ENCODE data around the gene ARPP21.

Gene ARPP21

GRCh38 chr3:35721628-35722027 is 82.3 kb downstream of the ARPP21 start:
- H3K4me3 Mint-ChIP-seq, result no peak overlapping the region
- peaks cover 4% of the 10 kb centered on the region for H3K27me3 Mint-ChIP-seq (ENCODE audit: low read depth, poor library complexity)
- no peak for TF ChIP-seq CTCF (IDR thresholded peaks at IDR 0.05)
- H3K4me1 Mint-ChIP-seq, result peaks cover 14% of the 10 kb centered on the region
- no peak for DNase-seq
- no peaks in the 10 kb centered on the region for H3K36me3 Mint-ChIP-seq (ENCODE audit: low read depth)
- H3K9me3 Mint-ChIP-seq, result no peaks in the 10 kb centered on the region
- no peak overlapping the region for H3K27ac Mint-ChIP-seq

- DNase-seq, result no peak
- Mint-ChIP-seq H3K27ac (no peak overlapping the region), H3K36me3 (ENCODE audit: low read depth) (no peaks in the 10 kb centered on the region), H3K27me3 (ENCODE audit: low read depth, poor library complexity) (no peaks in the 10 kb centered on the region), H3K4me1 (peaks cover 14% of the 10 kb centered on the region), H3K4me3 (no peak overlapping the region), H3K9me3 (no peaks in the 10 kb centered on the region)
- no peak for TF ChIP-seq CTCF (IDR thresholded peaks at IDR 0.05)
These were observed 83.6 kb downstream of the ARPP21 start for GRCh38 chr3:35722902-35723301.

- H3K27ac Mint-ChIP-seq, result no peak overlapping the region
These were observed 84.3 kb downstream of the ARPP21 start for GRCh38 chr3:35723480-35724097.

DNA sequence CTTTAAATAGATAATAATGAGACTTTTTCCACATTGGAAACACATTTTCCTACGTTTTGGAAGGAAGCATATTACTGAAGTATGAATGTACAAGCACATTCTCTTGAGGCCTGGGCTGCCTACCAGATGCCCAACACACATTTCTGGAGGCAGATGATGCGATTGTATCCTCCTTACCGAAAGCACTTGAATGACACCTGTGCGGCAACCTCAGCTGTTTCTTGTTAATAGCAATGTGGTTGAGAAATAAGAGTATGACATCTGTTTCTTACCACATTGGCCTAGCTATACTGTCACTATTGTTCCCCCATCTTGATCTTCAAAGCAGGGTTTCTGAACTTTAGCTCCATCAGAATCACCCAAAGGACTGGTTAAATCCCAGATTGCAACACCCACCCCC is 84.8 kb downstream of the ARPP21 start:
- no peaks in the 10 kb centered on the region for H3K36me3 Mint-ChIP-seq (ENCODE audit: low read depth)
- no peak overlapping the region for H3K27ac Mint-ChIP-seq
- no peak for TF ChIP-seq CTCF (IDR thresholded peaks at IDR 0.05)
- no peaks in the 10 kb centered on the region for H3K9me3 Mint-ChIP-seq
- no peaks in the 10 kb centered on the region for H3K27me3 Mint-ChIP-seq (ENCODE audit: low read depth, poor library complexity)
- DNase-seq, result no peak
- no peak overlapping the region for H3K4me3 Mint-ChIP-seq
- H3K4me1 Mint-ChIP-seq, result peaks cover 14% of the 10 kb centered on the region

More at GRCh38 chr3:35723480-35724097, 84.3 kb downstream of the ARPP21 start:
- Mint-ChIP-seq H3K9me3 (no peaks in the 10 kb centered on the region), H3K36me3 (ENCODE audit: low read depth) (no peaks in the 10 kb centered on the region), H3K4me1 (peaks cover 14% of the 10 kb centered on the region), H3K27me3 (ENCODE audit: low read depth, poor library complexity) (no peaks in the 10 kb centered on the region), H3K4me3 (no peak overlapping the region)
- no peak for DNase-seq
- no peak for TF ChIP-seq CTCF (IDR thresholded peaks at IDR 0.05)

DNA sequence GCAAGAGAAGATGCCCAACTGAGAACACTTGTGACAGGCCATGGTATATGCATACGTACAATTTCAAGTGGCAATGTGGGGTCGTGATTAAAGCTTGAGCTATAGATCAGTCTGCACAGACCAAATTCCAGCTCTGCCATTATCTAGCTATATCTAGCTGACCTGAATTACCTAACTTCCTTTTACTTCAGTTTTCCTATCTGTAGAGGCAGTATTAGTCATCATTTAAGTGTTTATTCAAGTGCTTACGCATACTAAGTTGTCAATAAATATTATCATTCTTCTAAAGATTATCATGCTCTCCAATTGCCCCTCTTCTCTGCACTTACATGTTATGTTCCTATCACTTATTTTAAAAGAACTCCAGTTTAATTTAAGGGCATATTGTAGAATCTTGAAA is 87.9 kb downstream of the ARPP21 start:
- H3K36me3 Mint-ChIP-seq (ENCODE audit: low read depth), result no peaks in the 10 kb centered on the region
- no peak for TF ChIP-seq CTCF (IDR thresholded peaks at IDR 0.05)
- no peak overlapping the region for H3K27ac Mint-ChIP-seq
- no peaks in the 10 kb centered on the region for H3K9me3 Mint-ChIP-seq
- H3K4me3 Mint-ChIP-seq, result no peak overlapping the region
- peaks cover 14% of the 10 kb centered on the region for H3K4me1 Mint-ChIP-seq
- no peak for DNase-seq
- no peaks in the 10 kb centered on the region for H3K27me3 Mint-ChIP-seq (ENCODE audit: low read depth, poor library complexity)

- Mint-ChIP-seq H3K27ac (no peak overlapping the region), H3K4me3 (no peak overlapping the region), H3K36me3 (ENCODE audit: low read depth) (no peaks in the 10 kb centered on the region), H3K4me1 (peaks cover 8% of the 10 kb centered on the region), H3K9me3 (no peaks in the 10 kb centered on the region), H3K27me3 (ENCODE audit: low read depth, poor library complexity) (peaks cover 6% of the 10 kb centered on the region)
- TF ChIP-seq CTCF (IDR thresholded peaks at IDR 0.05), result no peak
- DNase-seq, result no peak
These were observed 94.0 kb downstream of the ARPP21 start for GRCh38 chr3:35733341-35733740.

Measured in nephron progenitor cell (in vitro differentiated cells).